Fibroblast of the aortic adventitia (primary cell): Measurements from ENCODE around the gene TLDC2. TPM values are rescaled to one million over a fixed set of nuclear protein-coding genes. Genes with fewer than 3 reads are reported as not detected.
"Not testable (repeated sequence)": the region's sequence is repeated elsewhere in the genome, so short reads cannot be mapped to it uniquely, and the experiment has no call there.

Experiments
- DNase-seq: peaks from one replicate; pipeline ENCODE4 v3.0.0-alpha.2; 2010; ENCODE audit warnings: low read depth
- H3K4me3 ChIP-seq: 2 replicates; pipeline ENCODE4 v1.5.1; 2011; ENCODE audit warnings: low read depth, mild to moderate bottlenecking, control low read depth, low read length, moderate library complexity
- CTCF ChIP-seq: IDR thresholded peaks from 2 replicates; pipeline ENCODE4 v1.5.1; 2011; ENCODE audit warnings: mild to moderate bottlenecking, low read length, control low read depth, inconsistent platforms; ENCODE audit not compliant: insufficient read depth
- total RNA-seq: library from RNA; depleted of rRNA; stranded (reverse); fragments of >200 nt; gene quantifications from 2 replicates; pipeline ENCODE4 v1.2.3, GENCODE V29; 2012; ENCODE audit warnings: low replicate concordance

Gene TLDC2
- total RNA-seq, 1 donor = 0.18 TPM

DNA sequence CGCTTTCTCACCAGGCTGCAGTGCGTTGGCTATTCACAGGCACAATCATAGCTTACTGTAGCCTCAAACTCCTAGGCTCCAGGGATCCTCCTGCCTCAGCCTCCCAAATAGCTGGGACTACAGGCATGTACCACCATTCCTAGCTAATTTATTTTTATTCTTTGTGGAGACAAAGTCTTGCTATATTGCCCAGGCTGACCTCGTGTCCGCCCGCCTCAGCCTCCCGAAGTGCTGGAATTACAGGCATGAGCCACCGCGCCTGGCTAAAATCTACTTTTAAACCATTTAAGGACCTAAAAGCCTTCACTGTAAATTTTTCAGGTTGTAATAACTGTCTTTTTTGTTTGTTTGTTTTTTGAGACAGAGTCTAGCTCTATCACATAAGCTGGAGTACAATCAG, 60.4 kb downstream of the TLDC2 start:
- no peak for DNase-seq
- TF ChIP-seq CTCF = no peak
- H3K4me3 ChIP-seq = no peak overlapping the region

DNA sequence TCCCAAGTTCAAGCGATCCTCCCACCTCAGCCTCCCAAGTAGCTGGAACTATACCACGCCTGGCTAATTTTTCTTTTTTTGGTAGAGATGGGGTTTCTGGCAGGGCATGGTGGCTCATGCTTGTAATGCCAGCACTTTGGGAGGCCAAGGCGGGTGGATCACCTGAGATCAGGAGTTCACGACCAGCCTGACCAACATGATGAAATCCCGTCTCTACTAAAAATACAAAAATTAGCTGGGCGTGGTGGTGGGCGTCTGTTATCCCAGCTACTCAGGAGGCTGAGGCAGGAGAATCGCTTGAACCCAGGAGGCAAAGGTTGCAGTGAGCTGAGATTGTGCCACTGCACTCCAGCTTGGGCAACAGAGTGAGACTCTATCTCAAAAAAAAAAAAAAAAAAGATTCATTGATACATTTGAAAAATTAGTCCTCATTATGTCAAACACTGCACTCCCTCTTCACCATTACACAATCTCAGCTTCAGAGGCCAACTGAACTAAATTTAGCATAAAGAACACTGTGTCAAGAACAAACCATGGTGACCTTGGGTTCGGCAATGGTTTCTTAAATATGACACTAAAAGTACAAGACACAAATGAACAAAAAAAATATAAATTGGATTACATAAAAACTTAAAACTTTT, 60.9 kb downstream of the TLDC2 start:
- H3K4me3 ChIP-seq, DNase-seq: not testable (repeated sequence)

DNA sequence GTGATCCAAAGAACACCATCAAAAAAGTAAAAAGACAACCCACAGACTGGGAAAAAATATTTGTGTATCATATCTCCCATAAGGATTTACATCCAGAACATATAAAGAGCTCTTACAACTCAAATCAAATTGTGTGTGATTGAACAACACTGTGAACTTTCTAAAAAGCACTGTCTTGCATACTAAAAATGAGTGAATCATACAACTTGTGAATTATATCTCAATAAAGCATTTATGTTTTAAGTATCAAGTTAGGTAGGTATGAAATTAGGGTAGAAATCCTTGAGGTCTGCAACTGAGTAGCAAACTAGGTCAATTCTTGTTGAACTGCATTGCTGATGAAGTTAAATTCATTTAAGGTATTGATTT, 61.4 kb downstream of the TLDC2 start:
- no peak overlapping the region for H3K4me3 ChIP-seq
- no peak for DNase-seq
- TF ChIP-seq CTCF = no peak

GRCh38 chr20:36941401-36941835, 65.5 kb downstream of the TLDC2 start:
- no peak for DNase-seq
- no peak overlapping the region for H3K4me3 ChIP-seq
- no peak for TF ChIP-seq CTCF

Other genes starting within 250 kb of the TLDC2 start
- not detected in 2 replicates for gene SLA2, start 229.9 kb upstream of the TLDC2 start, total RNA-seq
- gene NDRG3, start 130.0 kb upstream of the TLDC2 start, total RNA-seq = 15.3 and 23.1 TPM in 2 replicates
- gene DSN1, start 102.4 kb upstream of the TLDC2 start, total RNA-seq = 10.2 and 40.4 TPM in 2 replicates
- gene SAMHD1, start 75.6 kb downstream of the TLDC2 start, total RNA-seq = 32.7 and 41.8 TPM in 2 replicates
- 15.9 and 31.9 TPM in 2 replicates for gene RBL1, start 219.9 kb downstream of the TLDC2 start, total RNA-seq